PC-3 (cell line): ENCODE measurements around the gene ANKRD11. TPM values are rescaled to one million over a fixed set of nuclear protein-coding genes. Genes with fewer than 3 reads are reported as not detected.
A peak's percentile ranks its signal among the peaks of the same experiment; 100 is the strongest.
"Not testable (repeated sequence)": the region's sequence is repeated elsewhere in the genome, so short reads cannot be mapped to it uniquely, and the experiment has no call there.

ENCODE experiments used
- ATAC-seq: fragments of 200-7000 bp; cut with Tn5 transposase; 2 replicates; pipeline ENCODE4 v1.9.1; 2020; ENCODE audit warnings: mild to moderate bottlenecking, moderate library complexity
- BruUV-seq: library from RNA; stranded (reverse); fragments of 400-500 nt; replicated peaks from 2 replicates; lab custom pipeline; 2021; lab: Mats Ljungman, UMichigan
- CTCF ChIA-PET: fragments of 300-600 bp; sonication (Branson Sonifier 250); formaldehyde crosslinking; loops from one replicate; lab custom pipeline; 2022; ENCODE audit warnings: antibody characterized with exemption; lab: Charles Lee
- POLR2A ChIA-PET: fragments of 300-600 bp; sonication (Branson Sonifier 250); formaldehyde crosslinking; loops from one replicate; lab custom pipeline; 2022; ENCODE audit warnings: antibody characterized with exemption; ENCODE audit not compliant: unreplicated experiment; lab: Charles Lee
- DNase-seq: peaks from one replicate; pipeline ENCODE4 v3.0.0-alpha.2; 2015
- H2AFZ ChIP-seq: fragments of 300-600 bp; sonication (generic); 2 replicates; pipeline ENCODE4 v1.6.0; 2016; ENCODE audit warnings: antibody characterized with exemption, low read length
- H3F3A ChIP-seq: fragments of 300-600 bp; sonication (generic); one replicate; pipeline ENCODE4 v1.6.0; 2017; ENCODE audit warnings: antibody characterized with exemption, low read length, control low read depth, mild to moderate bottlenecking; ENCODE audit not compliant: unreplicated experiment
- H3K27ac ChIP-seq: fragments of 300-600 bp; sonication (generic); 2 replicates; pipeline ENCODE4 v1.5.1; 2016; ENCODE audit warnings: mild to moderate bottlenecking, low read length
- H3K27me3 ChIP-seq: fragments of 300-600 bp; sonication (generic); 2 replicates; pipeline ENCODE4 v1.6.1; 2016; ENCODE audit warnings: low read length, mixed read lengths
- H3K36me3 ChIP-seq: fragments of 300-600 bp; sonication (generic); 2 replicates; pipeline ENCODE4 v1.6.1; 2016; ENCODE audit warnings: low read depth, mixed run types, low read length, mixed read lengths
- H3K4me1 ChIP-seq: fragments of 300-600 bp; sonication (generic); 2 replicates; pipeline ENCODE4 v1.5.1; 2016; ENCODE audit warnings: low read length; ENCODE audit not compliant: insufficient read depth
- H3K4me2 ChIP-seq: fragments of 300-600 bp; sonication (generic); 2 replicates; pipeline ENCODE4 v1.6.0; 2016; ENCODE audit warnings: low read length
- H3K4me3 ChIP-seq: fragments of 300-600 bp; sonication (generic); 2 replicates; pipeline ENCODE4 v1.5.1; 2016; ENCODE audit warnings: mild to moderate bottlenecking, low read length, mixed read lengths
- H3K79me2 ChIP-seq: fragments of 300-600 bp; sonication (generic); 2 replicates; pipeline ENCODE4 v1.6.1; 2017; ENCODE audit warnings: low read length, mixed read lengths
- H3K9ac ChIP-seq: fragments of 300-600 bp; sonication (generic); 2 replicates; pipeline ENCODE4 v1.6.0; 2016; ENCODE audit warnings: mild to moderate bottlenecking, low read length
- H3K9me2 ChIP-seq: fragments of 300-600 bp; sonication (generic); replicated peaks from 2 replicates; pipeline ENCODE4 v1.6.1; 2016; ENCODE audit warnings: mixed run types, low read length, mixed read lengths
- H3K9me3 ChIP-seq: fragments of 300-600 bp; sonication (generic); 2 replicates; pipeline ENCODE4 v1.6.1; 2016; ENCODE audit warnings: low read length, mixed read lengths
- H4K20me1 ChIP-seq: fragments of 300-600 bp; sonication (generic); 2 replicates; pipeline ENCODE4 v1.6.1; 2016; ENCODE audit warnings: low read length, mixed read lengths
- EZH2 ChIP-seq: fragments of 300-600 bp; sonication (generic); IDR thresholded peaks from one replicate; pipeline ENCODE4 v1.6.1; 2017; ENCODE audit warnings: antibody characterized with exemption, mild to moderate bottlenecking, low read length; ENCODE audit not compliant: unreplicated experiment
- EZH2phosphoT487 ChIP-seq: fragments of 300-600 bp; sonication (generic); IDR thresholded peaks from 2 replicates; pipeline ENCODE4 v1.6.1; 2018; ENCODE audit warnings: mild to moderate bottlenecking, antibody characterized with exemption, low read length, borderline replicate concordance
- intact Hi-C: fragments of 100-400 bp; cut with micrococcal nuclease; formaldehyde crosslinking; loops from 2 replicates; pipeline ENCODE4 v1.9.0; 2023
- total RNA-seq: library from RNA; depleted of rRNA; stranded (reverse); fragments of >200 nt; gene quantifications from 2 replicates; pipeline ENCODE4 v1.2.3, GENCODE V29; 2014
- TF ChIP-seq, protein P1 (sequence below): fragments of 300-600 bp; sonication (generic); conservative IDR thresholded peaks from 2 replicates; pipeline ENCODE4 v1.5.1; 2017; ENCODE audit warnings: antibody characterized with exemption, low read depth, mild to moderate bottlenecking, low read length

The ANKRD11 gene
- total RNA-seq, 1 experiment from 2014 or later = 65.0 TPM

DNA sequence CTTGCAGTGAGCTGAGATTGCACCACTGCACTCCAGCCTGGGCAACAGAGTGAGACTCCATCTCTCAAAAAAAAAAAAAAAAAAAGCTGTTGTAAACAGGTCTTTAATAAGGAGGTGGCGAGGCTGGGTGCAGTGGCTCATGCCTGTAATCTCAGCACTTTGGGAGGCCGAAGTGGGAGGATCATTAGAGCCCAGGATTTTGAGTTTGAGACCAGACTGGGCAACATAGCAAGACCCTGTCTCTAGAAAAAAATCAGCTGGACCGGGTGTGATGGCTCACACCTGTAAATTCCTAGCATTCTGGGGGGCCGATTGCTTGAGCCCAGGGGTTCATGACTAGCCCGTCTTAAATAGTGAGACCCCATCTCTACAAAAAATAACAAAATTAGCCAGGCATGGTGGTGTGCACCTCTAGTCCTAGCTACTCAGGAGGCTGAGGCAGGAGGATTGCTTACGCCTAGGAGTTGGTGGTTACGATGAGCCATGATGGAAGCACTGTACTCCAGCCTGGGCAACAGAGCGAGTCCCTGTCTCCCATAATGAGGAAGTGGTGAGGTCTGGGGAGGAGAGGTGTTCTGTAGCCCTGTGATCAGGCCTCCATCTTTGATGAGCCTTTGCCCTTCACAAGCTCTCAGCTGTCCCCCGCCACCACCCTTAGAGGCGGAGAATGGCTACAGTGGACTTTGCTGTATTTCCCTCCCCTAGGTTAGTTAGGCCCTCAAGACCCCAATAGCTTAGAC is 236.6 kb downstream of the ANKRD11 start:
- no peaks in the 10 kb centered on the region for H3K36me3 ChIP-seq
- H3K27ac ChIP-seq = no peak overlapping the region
- ChIA-PET CTCF (no interaction called here), POLR2A (no interaction called here)
- H3K4me3 ChIP-seq = no peak overlapping the region
- DNase-seq = no peak
- no peaks in the 10 kb centered on the region for H4K20me1 ChIP-seq
- no peaks in the 10 kb centered on the region for H3K27me3 ChIP-seq
- H3K9me3 ChIP-seq = no peaks in the 10 kb centered on the region
- no peak overlapping the region for H2AFZ ChIP-seq
- H3K4me2 ChIP-seq = no peak overlapping the region
- no peak for ATAC-seq
- intact Hi-C loops = no loop called here
- H3F3A ChIP-seq = no peaks in the 10 kb centered on the region
- BruUV-seq = no TSS peak
- H3K9ac ChIP-seq = no peak overlapping the region
- peaks cover 14% of the 10 kb centered on the region for H3K4me1 ChIP-seq
- peaks cover 9% of the 10 kb centered on the region; the same call in 1 of the 2 replicates for H3K79me2 ChIP-seq
- H3K9me2 ChIP-seq = no peaks in the 10 kb centered on the region
- TF ChIP-seq, protein P1, sequence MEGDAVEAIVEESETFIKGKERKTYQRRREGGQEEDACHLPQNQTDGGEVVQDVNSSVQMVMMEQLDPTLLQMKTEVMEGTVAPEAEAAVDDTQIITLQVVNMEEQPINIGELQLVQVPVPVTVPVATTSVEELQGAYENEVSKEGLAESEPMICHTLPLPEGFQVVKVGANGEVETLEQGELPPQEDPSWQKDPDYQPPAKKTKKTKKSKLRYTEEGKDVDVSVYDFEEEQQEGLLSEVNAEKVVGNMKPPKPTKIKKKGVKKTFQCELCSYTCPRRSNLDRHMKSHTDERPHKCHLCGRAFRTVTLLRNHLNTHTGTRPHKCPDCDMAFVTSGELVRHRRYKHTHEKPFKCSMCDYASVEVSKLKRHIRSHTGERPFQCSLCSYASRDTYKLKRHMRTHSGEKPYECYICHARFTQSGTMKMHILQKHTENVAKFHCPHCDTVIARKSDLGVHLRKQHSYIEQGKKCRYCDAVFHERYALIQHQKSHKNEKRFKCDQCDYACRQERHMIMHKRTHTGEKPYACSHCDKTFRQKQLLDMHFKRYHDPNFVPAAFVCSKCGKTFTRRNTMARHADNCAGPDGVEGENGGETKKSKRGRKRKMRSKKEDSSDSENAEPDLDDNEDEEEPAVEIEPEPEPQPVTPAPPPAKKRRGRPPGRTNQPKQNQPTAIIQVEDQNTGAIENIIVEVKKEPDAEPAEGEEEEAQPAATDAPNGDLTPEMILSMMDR = no peak
- TF ChIP-seq EZH2 = no peak
- no peak for TF ChIP-seq EZH2phosphoT487

DNA sequence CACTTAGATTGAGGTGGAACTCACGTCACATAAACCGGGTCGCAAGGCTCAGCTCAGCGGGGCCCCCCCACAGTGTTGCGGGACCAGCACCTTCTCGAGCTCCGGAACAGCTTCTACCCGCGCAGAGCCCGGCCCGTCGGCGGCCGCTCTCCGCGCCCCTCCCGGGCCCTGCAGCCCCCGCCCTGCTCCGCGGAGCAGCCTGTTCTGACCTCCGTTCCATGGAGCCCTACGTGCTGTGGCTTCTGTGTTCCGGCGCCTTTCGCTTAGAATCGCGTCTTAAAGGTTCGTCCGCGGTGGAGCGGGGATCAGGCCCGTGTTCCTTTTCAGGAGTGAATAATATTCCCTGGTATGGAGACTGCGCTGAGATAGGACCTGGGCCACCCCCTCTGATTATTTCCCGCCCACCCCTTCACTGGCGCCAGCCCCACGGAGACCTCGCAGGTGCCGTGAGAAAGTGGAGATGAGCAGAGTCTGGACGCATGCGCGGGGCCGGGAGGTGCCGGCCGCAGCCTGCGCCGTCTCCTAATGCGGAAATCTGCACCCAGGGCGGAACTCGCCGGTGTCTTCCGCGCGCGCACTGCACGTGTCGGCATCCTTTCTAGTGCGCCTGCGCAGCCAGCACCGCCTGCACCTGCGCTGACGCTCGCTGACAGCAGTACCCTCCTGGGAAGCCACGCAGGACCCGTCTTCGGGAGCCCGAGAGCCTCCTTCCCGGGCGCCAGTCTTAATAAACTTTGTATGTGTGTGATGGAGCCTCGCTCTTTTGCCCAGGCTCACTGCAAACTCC is 242.0 kb downstream of the ANKRD11 start:
- 0 out of 2 replicates have a peak, but pooled peaks cover 3% of the 10 kb centered on the region for H3K79me2 ChIP-seq
- DNase-seq = no peak
- no peaks in the 10 kb centered on the region for H3K36me3 ChIP-seq
- ChIA-PET CTCF (no interaction called here), POLR2A (interaction anchor here (0.5 kb wide), 1 partner anchor 166 kb away, joined by 7 read pairs; no protein-coding TSS in a partner anchor)
- H3K27me3 ChIP-seq = no peaks in the 10 kb centered on the region
- TF ChIP-seq EZH2 = no peak
- TF ChIP-seq, protein P1 = no peak
- TF ChIP-seq EZH2phosphoT487 = no peak
- no TSS peak for BruUV-seq
- no peaks in the 10 kb centered on the region for H3K9me3 ChIP-seq
- peak overlapping the region; percentile 29; the same call in 1 of the 2 replicates for H3K9ac ChIP-seq
- H4K20me1 ChIP-seq = no peaks in the 10 kb centered on the region
- no peaks in the 10 kb centered on the region for H3F3A ChIP-seq
- no peak overlapping the region for H3K27ac ChIP-seq
- H2AFZ ChIP-seq = 0 out of 2 replicates have a peak overlapping the region, but pooled peaks have one; percentile 30
- no peak for ATAC-seq
- H3K4me3 ChIP-seq = peak overlapping the region; percentile 62
- H3K9me2 ChIP-seq = no peaks in the 10 kb centered on the region
- H3K4me1 ChIP-seq = no peaks in the 10 kb centered on the region
- intact Hi-C loops = no loop called here
- H3K4me2 ChIP-seq = peak overlapping the region; percentile 74

DNA sequence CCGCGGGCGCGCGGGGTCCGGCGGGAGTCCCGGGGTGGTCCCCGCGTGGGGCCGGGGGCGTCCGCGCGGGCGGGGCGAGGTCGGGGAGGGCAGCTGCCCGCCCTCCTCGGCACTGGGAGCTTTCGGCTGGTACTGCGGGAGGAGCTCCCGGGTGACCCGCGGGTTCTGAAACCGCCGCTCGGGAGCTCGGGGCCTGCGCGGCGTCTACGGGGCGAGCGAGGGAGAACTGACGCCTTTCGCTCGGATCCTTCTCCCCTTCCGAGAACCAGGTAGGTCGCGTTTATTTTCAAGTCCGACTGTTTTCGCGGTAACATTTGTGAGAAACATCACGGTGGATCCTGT is 242.7 kb downstream of the ANKRD11 start:
- H3K36me3 ChIP-seq, BruUV-seq, H3K27ac ChIP-seq, H3K9me3 ChIP-seq, H3K27me3 ChIP-seq, H4K20me1 ChIP-seq, H3F3A ChIP-seq, H3K9me2 ChIP-seq, H3K79me2 ChIP-seq, DNase-seq, H3K4me1 ChIP-seq: not testable (repeated sequence)
- intact Hi-C loops = loop anchor here (1.0 kb wide), 1 partner anchor 23 kb away; no protein-coding TSS in a partner anchor
- ATAC-seq = peak; percentile 62
- Histone ChIP-seq H3K4me2 (peak overlapping the region; percentile 74), H3K4me3 (peak overlapping the region; percentile 62), H2AFZ (0 out of 2 replicates have a peak overlapping the region, but pooled peaks have one; percentile 30), H3K9ac (peak overlapping the region; percentile 29; the same call in 1 of the 2 replicates)
- ChIA-PET CTCF (interaction anchor here (0.8 to 1.0 kb wide), 3 partner anchors 10 to 56 kb away, joined by 3 to 4 read pairs (median 4); no protein-coding TSS in a partner anchor), POLR2A (interaction anchor here (0.5 to 0.7 kb wide), 4 partner anchors 55 to 167 kb away, joined by 3 to 16 read pairs (median 6); no protein-coding TSS in a partner anchor)
